ENCODE results near the gene ARSB.
A peak's percentile ranks its signal among the peaks of the same experiment; 100 is the strongest.
"Not testable (repeated sequence)": the region's sequence is repeated elsewhere in the genome, so short reads cannot be mapped to it uniquely, and the experiment has no call there.

ARSB gene

GRCh38 chr5:78895616-78896015 is 89.5 kb downstream of the ARSB start:
- no peak for DNase-seq

- no peak for DNase-seq
Observed at GRCh38 chr5:78893940-78894677, 91.0 kb downstream of the ARSB start.

GRCh38 chr5:78890667-78891379 is 94.3 kb downstream of the ARSB start:
- no peak for DNase-seq

- DNase-seq: peak; percentile 41
Observed at GRCh38 chr5:78889369-78890140, 95.6 kb downstream of the ARSB start.

GRCh38 chr5:78888580-78889368 is 96.3 kb downstream of the ARSB start:
- no peak for DNase-seq

- DNase-seq: no peak
Observed at GRCh38 chr5:78887384-78888118, 97.6 kb downstream of the ARSB start.

- no peak for DNase-seq
Observed at GRCh38 chr5:78886341-78887230, 98.5 kb downstream of the ARSB start.

GRCh38 chr5:78881884-78882283 is 103.2 kb downstream of the ARSB start:
- DNase-seq: no peak

- DNase-seq: no peak
Observed at GRCh38 chr5:78879516-78879915, 105.6 kb downstream of the ARSB start.

GRCh38 chr5:78866076-78866475 is 119.0 kb downstream of the ARSB start:
- not testable (repeated sequence) for DNase-seq

- no peak for DNase-seq
Observed at GRCh38 chr5:78858364-78858763, 126.7 kb downstream of the ARSB start.

GRCh38 chr5:78855026-78855425 is 130.1 kb downstream of the ARSB start:
- DNase-seq: no peak

- not testable (repeated sequence) for DNase-seq
Observed at GRCh38 chr5:78851891-78852290, 133.2 kb downstream of the ARSB start.

- DNase-seq: no peak
Observed at GRCh38 chr5:78845470-78845869, 139.6 kb downstream of the ARSB start.

GRCh38 chr5:78843436-78843835 is 141.7 kb downstream of the ARSB start:
- DNase-seq: no peak

- peak; percentile 58 for DNase-seq
Observed at GRCh38 chr5:78841767-78842166, 143.3 kb downstream of the ARSB start.

GRCh38 chr5:78838753-78839152 is 146.4 kb downstream of the ARSB start:
- no peak for DNase-seq

GRCh38 chr5:78837836-78838235 is 147.3 kb downstream of the ARSB start:
- no peak for DNase-seq

- DNase-seq: no peak
Observed at GRCh38 chr5:78835176-78835575, 149.9 kb downstream of the ARSB start.

GRCh38 chr5:78833284-78833683 is 151.8 kb downstream of the ARSB start:
- DNase-seq: no peak

- no peak for DNase-seq
Observed at GRCh38 chr5:78830528-78831046, 154.5 kb downstream of the ARSB start.

All from NCI-H226 (cell line).